GM21447 (cell line): ENCODE data around the gene MMD2.
A peak's percentile ranks its signal among the peaks of the same experiment; 100 is the strongest.
"Not testable (repeated sequence)": the region's sequence is repeated elsewhere in the genome, so short reads cannot be mapped to it uniquely, and the experiment has no call there.

Experiments used
- ATAC-seq: cut with Tn5 transposase; IDR thresholded peaks from one replicate; pipeline ENCODE4 v1.9.1; 2021; ENCODE audit not compliant: unreplicated experiment

The MMD2 gene, protein sequence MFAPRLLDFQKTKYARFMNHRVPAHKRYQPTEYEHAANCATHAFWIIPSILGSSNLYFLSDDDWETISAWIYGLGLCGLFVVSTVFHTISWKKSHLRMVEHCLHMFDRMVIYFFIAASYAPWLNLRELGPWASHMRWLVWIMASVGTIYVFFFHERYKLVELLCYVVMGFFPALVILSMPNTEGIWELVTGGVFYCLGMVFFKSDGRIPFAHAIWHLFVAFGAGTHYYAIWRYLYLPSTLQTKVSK

DNA sequence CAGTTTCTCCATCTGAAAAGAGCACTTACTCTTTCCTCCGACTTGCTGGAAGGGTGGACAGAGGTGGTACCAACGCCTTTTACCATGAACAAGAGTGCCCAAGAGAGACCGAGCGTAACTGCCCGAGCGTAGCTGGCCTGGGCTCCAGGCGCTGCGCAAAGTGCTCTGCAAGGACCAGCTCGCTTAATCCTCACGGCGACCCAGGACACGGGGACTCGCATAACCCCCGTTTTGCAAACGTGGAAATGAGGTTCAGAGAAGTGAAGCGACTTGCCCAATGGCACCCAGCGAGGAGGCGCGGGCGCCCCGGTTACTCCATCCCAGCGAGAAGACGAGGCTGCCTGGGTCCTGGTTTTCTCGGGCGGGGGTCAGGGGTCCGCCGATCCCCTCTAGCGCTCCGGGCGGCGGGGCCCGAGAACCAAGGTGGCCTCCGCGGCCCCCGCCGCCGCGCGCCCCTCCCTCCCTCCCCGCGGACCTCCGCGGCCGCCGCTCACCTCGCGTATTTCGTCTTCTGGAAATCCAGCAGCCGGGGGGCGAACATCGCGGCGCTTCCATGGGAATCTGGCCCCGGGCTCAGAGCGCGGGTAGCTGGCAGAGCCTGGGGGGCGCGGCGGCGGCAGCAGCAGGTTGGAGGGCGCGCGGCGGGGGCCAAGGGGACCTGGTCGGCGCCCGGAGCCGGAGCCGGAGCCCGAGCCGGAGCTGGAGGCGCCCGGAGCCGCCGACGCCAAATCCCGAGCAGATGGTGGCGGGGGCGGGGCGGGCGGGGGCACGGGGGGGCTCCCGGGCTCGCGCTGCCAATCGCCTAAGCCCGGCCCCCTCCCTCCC is at the start of gene MMD2:
MMD2 (minus strand) TSS at position 711 of the 825 bp plus-strand sequence; CDS start at position 541, 170 bp downstream.
- ATAC-seq: no peak

DNA sequence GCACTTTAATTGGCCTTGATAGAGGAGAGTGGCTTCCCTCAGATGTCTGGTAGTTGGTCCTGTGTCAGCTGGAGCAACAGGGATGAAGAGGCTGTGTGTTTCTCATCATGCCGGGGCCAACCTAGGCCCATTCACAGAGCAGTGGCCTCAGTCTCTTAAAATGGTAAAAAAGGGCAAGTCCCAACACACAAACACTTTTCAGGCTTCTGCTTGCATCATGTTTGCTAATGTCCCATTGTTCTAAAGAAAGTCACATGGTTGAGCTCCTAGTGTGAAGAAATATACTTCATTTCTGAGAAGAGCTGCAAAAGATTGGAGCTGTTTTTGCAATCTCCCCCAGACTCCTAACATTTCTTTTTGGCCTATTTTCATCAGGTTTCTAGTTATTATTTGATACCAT is 46.1 kb upstream of the MMD2 start:
- ATAC-seq: no peak

DNA sequence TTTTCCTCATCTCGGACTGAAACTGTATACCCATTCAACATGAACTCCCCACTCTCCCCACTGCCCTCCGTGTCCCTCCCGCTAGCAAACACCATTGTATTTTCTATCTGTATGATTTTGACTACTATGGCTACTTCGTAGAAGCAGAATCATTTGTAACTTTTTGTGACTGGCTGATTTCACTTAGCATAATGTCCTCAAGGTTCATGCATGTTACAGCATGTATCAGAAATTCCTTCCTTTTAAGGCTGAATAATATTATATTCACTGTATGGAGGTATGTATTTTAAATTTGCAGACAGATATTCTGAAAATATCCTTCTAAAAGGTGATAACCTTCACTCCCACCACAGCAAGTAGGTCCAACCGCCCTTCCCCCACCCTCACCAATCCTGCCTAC is 42.9 kb upstream of the MMD2 start:
- ATAC-seq: no peak

GRCh38 chr7:5001003-5001402 is 42.0 kb upstream of the MMD2 start:
- ATAC-seq: no peak

DNA sequence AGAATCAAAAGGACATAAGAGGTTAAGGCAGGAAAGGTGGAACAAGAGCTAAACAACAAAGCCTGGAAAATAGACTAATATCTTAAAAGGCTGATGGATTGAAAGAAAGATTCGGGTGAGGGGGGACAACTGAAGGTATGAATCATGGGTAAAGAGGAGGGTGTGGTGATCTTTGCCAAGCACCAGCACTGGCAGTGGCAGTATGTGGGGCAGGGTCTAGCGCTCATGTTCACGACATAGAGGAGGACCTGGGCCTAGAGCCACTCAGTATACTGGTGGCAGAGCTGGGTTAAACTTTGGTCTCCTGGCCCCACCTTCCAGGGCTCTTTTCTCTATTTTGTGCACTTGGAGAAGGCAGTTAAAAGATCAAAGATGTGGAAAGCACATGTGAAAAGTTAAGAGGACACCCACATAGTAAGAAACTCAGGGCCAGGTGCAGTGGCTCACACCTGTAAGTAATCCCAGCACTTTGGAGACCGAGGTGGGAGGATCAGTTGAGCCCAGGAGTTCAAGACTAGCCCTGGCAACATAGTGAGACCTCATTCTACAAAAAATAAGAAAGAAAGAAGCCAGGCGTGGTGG is 40.5 kb upstream of the MMD2 start:
- ATAC-seq: no peak

DNA sequence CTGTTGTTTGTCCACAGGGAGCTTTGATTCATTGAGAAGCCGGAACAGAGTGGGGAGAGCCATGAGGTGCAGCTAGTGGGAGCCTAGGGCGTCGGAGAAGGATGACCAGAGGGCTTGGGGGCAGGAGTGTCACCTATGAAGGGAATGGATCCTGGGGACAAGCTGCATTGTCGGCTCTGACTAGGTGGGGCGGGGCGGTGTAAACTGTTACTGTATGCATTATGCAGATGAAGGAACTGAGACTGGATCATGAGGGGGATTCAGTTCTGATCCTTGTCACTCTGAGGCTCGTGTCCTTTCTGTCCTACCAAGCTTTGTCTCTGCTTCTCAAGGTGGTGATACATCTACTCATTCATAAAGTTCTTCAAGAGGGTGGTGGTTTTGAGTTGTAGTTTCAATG is 39.9 kb upstream of the MMD2 start:
- no peak for ATAC-seq

- no peak for ATAC-seq
Observed at GRCh38 chr7:4998244-4998643, 39.3 kb upstream of the MMD2 start.

GRCh38 chr7:4996696-4997222 is 37.8 kb upstream of the MMD2 start:
- ATAC-seq: no peak

- ATAC-seq: no peak
Observed at GRCh38 chr7:4995429-4995969, 36.5 kb upstream of the MMD2 start.

DNA sequence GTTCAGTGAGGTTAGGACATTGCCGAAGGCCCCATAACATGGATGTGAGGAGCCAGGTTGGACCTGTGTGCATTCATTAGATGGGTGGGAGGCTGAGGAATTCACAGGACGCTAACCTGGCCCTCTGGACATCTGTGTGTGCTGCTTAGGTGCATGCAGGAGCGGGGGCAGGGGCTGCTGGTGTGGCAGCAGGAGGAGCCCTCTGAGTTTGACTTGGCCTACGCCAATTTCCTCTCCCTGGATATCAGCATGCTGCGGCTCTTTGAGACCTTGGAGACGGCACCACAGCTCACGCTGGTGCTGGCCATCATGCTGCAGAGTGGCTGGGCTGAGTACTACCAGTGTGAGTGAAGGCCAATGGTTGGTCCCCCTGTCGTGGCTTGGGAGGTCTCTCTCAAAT is 34.5 kb upstream of the MMD2 start:
- no peak for ATAC-seq

GRCh38 chr7:4982741-4983140 is 23.8 kb upstream of the MMD2 start:
- peak; percentile 65 for ATAC-seq

DNA sequence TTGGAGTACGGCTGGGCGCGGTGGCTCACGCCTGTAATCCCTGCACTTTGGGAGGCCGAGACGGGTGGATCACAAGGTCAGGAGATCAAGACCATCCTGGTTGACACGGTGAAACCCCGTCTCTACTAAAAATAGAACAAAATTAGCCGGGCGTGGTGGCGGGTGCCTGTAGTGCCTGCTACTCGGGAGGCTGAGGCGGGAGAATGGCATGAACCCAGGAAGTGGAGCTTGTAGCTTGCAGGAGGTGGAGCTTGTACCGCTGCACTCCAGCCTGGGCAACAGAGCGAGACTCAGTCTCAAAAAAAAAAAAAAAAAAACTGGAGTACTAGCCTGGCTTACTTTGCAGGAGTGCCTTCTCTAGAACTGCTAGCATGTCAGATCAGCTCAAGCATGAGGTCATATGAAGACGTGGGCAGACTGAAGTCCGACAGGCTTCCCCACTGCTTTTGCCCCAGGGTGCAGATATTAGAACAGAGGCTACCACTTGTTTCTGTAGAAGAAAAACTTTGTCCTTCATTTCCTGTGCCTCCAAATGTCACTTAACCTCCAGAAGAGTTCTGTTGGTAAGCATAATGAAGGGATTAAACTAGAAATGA is 22.4 kb upstream of the MMD2 start:
- not testable (repeated sequence) for ATAC-seq

DNA sequence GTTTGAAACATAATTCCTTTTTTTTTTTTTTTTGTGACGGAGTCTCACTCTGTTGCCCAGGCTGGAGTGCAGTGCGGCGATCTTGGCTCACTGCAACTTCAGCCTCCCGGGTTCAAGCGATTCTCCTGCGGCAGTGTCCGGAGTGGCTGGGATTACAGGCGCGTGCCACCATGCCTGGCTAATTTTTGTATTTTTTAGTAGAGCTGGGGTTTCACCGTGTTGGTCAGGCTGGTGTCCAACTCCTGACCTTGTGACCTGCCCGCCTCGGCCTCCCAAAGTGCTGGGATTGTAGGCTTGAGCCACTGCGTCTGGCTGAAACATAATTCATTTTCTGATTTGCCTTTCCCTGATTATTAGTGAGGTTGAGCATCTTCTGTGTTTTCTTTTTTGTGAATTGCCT is 16.6 kb upstream of the MMD2 start:
- not testable (repeated sequence) for ATAC-seq

DNA sequence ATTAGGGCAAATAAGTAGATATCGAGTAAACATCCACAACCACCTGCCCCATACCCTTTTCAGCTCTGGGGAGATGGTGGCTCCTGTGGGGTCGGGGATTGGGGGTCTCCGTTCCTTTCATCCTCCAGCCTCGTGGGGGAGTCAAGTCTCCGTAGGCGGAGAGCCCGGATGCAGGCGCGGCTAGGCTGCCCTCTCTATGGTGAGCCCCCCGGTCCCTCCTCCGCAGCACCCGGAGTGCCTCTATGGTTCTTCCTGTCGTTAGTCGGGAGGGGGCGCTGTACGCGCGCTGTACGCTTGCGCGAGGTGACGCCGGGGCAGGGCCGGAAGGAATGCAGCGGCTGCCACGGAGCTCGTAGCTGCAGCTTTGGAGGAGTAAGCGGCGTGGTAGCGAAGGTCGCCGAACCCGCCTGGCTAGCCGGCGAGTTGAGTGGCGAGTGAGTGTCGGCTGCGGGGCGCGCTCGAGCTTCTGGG is 14.8 kb upstream of the MMD2 start:
- ATAC-seq: peak; percentile 91

DNA sequence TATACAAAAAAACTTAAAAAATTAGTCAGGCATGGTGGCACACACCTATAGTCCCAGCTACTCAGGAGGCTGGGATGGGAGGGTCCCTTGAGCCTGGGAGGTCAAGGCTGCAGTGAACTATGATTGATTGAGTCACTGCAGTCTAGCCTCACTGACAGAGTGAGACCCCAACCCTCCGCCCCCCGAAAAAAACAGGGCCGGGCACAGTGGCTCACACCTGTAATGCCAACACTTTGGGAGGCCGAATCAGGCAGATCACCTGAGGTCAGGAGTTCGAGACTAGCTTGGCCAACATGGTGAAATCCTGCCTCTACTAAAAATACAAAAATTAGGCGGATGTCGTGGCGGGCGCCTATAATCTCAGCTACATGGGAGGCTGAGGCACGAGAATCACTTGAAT is 13.5 kb upstream of the MMD2 start:
- ATAC-seq: not testable (repeated sequence)

DNA sequence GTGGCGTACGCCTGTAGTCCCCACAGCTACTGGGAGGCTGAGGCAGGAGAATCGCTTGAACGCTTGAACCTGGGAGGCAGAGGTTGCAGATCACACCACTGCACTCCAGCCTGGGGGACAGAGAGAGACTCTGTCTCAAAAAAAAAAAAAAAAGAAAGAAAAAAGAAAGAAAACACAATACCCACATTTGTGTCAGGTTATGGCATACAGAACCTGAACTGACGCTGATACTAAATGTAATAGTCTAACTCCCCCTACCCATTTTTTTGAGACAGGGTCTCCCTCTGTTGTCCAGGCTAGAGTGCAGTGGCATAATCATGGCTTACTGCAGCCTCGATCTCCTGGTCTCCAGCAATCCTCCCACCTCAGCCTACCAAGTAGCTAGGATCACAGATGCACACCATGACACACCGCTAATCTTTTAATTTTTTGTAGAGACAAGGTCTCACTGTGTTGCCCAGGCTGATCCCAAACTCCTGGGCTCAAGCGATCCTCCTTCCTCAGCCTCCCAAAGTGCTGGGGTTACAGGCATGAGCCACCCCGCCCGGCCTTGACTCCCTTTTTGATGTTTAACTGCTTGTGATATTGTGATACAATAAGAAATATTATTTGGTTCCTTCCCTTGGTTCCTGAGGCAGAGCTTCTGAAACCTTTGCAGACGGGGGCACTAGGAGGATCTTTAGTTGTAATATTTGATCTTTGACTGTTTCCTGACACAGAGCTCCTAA is 6.5 kb upstream of the MMD2 start:
- no peak for ATAC-seq

DNA sequence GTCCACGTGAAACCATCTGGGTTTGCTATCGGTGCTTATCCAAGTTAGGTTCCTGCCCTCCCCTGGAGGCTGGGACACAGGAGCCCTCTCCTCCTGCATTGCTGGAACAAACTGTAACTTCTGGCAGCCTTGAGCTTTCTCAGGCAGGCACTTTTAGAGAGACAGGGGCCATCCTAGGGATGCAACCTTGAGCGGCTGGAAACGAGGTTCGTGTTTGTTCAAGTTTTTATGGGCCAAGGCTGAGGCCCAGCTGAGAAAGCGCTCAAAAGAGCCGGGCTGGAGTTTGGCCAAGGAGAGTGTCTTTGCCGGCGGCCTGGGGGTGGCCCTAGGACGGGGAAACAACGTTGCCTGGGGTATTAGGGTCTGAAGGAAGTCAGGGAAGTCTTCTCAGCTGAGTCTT is 5.5 kb upstream of the MMD2 start:
- ATAC-seq: no peak

- ATAC-seq: no peak
Observed at GRCh38 chr7:4962872-4963775, 4.1 kb upstream of the MMD2 start.

- no peak for ATAC-seq
Observed at GRCh38 chr7:4960363-4960762, 1.4 kb upstream of the MMD2 start.
